GM19397 (cell line): Measurements from ENCODE around the gene OR9K2.
"Not testable (repeated sequence)": the region's sequence is repeated elsewhere in the genome, so short reads cannot be mapped to it uniquely, and the experiment has no call there.

Source experiments
- ATAC-seq: cut with Tn5 transposase; IDR thresholded peaks from one replicate; pipeline ENCODE4 v1.9.1; 2021; ENCODE audit warnings: mild to moderate bottlenecking, moderate library complexity; ENCODE audit not compliant: unreplicated experiment

OR9K2 gene

GRCh38 chr12:55126106-55126505 is at the start of gene OR9K2:
Gene OR9K2 (plus strand): TSS chr12:55126406. CDS start chr12:55129835, 3,429 bp downstream.
- no peak for ATAC-seq

GRCh38 chr12:55092579-55092978 is 33.6 kb upstream of the OR9K2 start:
- ATAC-seq: no peak

- no peak for ATAC-seq
Measured at GRCh38 chr12:55112378-55112875, 13.8 kb upstream of the OR9K2 start.

GRCh38 chr12:55116152-55116551 is 10.1 kb upstream of the OR9K2 start:
- ATAC-seq: no peak

GRCh38 chr12:55132816-55133215 is 6.6 kb downstream of the OR9K2 start:
- ATAC-seq: no peak

- no peak for ATAC-seq
Measured at GRCh38 chr12:55142669-55143565, 16.7 kb downstream of the OR9K2 start.

GRCh38 chr12:55143566-55143870 is 17.3 kb downstream of the OR9K2 start:
- no peak for ATAC-seq

GRCh38 chr12:55167010-55167640 is 40.9 kb downstream of the OR9K2 start:
- ATAC-seq: not testable (repeated sequence)

- ATAC-seq: no peak
Measured at GRCh38 chr12:55171445-55171844, 45.2 kb downstream of the OR9K2 start.

GRCh38 chr12:55171846-55172245 is 45.6 kb downstream of the OR9K2 start:
- ATAC-seq: not testable (repeated sequence)

- ATAC-seq: no peak
Measured at GRCh38 chr12:55172686-55173085, 46.5 kb downstream of the OR9K2 start.

- no peak for ATAC-seq
Measured at GRCh38 chr12:55173456-55173855, 47.2 kb downstream of the OR9K2 start.
